ENCODE results near the gene OLFM2. TPM values are rescaled to one million over a fixed set of nuclear protein-coding genes. Genes with fewer than 3 reads are reported as not detected.
A peak's percentile ranks its signal among the peaks of the same experiment; 100 is the strongest.
"Not testable (repeated sequence)": the region's sequence is repeated elsewhere in the genome, so short reads cannot be mapped to it uniquely, and the experiment has no call there.

Gene OLFM2
- total RNA-seq, 1 donor from 2014 or later: 33.1 TPM

DNA sequence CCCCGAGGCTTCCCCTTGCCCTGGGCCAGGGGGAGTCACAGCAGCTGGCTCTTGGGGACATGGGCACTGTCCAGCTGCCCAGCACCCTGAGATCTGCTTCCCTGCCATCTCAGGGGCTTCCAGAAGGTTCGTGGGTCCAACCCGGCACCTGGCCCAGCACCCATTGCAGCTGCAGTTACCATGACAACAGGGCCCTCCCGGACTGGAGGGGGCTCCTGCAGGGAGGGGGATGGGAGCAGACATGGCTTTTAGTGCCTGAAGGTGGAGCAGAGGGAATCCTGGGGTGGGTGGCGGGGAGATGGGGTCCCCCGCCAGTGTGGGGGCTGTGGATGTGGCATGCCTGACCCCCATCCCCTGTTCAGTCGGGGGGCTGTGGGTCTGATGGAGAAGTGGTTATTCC lies 86.5 kb downstream of the OLFM2 start:
- Mint-ChIP-seq H3K27ac (no peak overlapping the region), H3K27me3 (no peaks in the 10 kb centered on the region), H3K4me3 (no peak overlapping the region), H3K36me3 (peaks cover 7% of the 10 kb centered on the region), H3K9me3 (no peaks in the 10 kb centered on the region), H3K4me1 (ENCODE audit: unreplicated experiment) (no peaks in the 10 kb centered on the region)
- DNase-seq (ENCODE audit: extremely low spot score, unreplicated experiment): no peak
- TF ChIP-seq, protein P1, sequence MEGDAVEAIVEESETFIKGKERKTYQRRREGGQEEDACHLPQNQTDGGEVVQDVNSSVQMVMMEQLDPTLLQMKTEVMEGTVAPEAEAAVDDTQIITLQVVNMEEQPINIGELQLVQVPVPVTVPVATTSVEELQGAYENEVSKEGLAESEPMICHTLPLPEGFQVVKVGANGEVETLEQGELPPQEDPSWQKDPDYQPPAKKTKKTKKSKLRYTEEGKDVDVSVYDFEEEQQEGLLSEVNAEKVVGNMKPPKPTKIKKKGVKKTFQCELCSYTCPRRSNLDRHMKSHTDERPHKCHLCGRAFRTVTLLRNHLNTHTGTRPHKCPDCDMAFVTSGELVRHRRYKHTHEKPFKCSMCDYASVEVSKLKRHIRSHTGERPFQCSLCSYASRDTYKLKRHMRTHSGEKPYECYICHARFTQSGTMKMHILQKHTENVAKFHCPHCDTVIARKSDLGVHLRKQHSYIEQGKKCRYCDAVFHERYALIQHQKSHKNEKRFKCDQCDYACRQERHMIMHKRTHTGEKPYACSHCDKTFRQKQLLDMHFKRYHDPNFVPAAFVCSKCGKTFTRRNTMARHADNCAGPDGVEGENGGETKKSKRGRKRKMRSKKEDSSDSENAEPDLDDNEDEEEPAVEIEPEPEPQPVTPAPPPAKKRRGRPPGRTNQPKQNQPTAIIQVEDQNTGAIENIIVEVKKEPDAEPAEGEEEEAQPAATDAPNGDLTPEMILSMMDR (conservative IDR thresholded peaks at IDR 0.05): no peak

- DNase-seq (ENCODE audit: extremely low spot score, unreplicated experiment): no peak
- H3K27me3 Mint-ChIP-seq: no peaks in the 10 kb centered on the region
- no peak overlapping the region for H3K4me3 Mint-ChIP-seq
- H3K27ac Mint-ChIP-seq: no peak overlapping the region
- H3K4me1 Mint-ChIP-seq (ENCODE audit: unreplicated experiment): no peaks in the 10 kb centered on the region
- TF ChIP-seq, protein P1 (conservative IDR thresholded peaks at IDR 0.05): no peak
- no peaks in the 10 kb centered on the region for H3K9me3 Mint-ChIP-seq
- peaks cover 1% of the 10 kb centered on the region for H3K36me3 Mint-ChIP-seq
Observed at GRCh38 chr19:9848762-9849161, 87.6 kb downstream of the OLFM2 start.

- peaks cover 4% of the 10 kb centered on the region for H3K36me3 Mint-ChIP-seq
- no peak overlapping the region for H3K4me3 Mint-ChIP-seq
- H3K27ac Mint-ChIP-seq: no peak overlapping the region
- DNase-seq (ENCODE audit: extremely low spot score, unreplicated experiment): no peak
- TF ChIP-seq, protein P1 (conservative IDR thresholded peaks at IDR 0.05): peak; percentile 70
- no peaks in the 10 kb centered on the region for H3K27me3 Mint-ChIP-seq
- no peaks in the 10 kb centered on the region for H3K4me1 Mint-ChIP-seq (ENCODE audit: unreplicated experiment)
- H3K9me3 Mint-ChIP-seq: no peaks in the 10 kb centered on the region
Observed at GRCh38 chr19:9848060-9848459, 88.3 kb downstream of the OLFM2 start.

DNA sequence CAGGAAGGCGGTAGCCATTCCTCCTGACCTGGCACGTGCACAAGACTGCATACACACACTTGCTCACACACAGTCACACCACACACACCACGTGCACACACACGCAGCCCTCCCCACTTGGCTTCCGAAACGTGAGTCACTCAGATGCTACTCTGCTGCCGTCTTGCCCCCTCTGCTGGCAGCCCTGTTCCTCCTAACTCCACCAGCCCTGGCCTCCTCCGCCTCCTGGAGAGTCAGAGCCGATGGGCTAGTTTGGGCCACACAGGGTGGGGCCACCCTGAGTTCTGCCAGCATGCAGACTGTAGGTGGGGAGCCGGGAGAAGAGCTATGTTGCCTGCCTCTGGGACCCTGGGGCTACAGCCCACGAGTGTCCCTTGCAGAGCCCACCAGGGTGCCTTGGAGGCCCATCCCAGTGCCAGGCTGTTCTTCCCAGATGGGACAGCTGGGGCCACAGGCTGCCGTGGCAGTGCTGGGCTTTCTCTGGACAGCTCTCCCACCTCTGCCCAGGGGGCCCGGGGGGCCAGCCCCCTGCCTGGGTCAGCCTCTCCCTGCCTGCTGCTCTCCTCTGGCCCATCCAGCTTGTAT lies 89.1 kb downstream of the OLFM2 start:
- TF ChIP-seq, protein P1 (conservative IDR thresholded peaks at IDR 0.05): peak; percentile 58
- no peak overlapping the region for H3K27ac Mint-ChIP-seq
- H3K9me3 Mint-ChIP-seq: no peaks in the 10 kb centered on the region
- DNase-seq (ENCODE audit: extremely low spot score, unreplicated experiment): no peak
- H3K36me3 Mint-ChIP-seq: peaks cover 4% of the 10 kb centered on the region
- H3K27me3 Mint-ChIP-seq: no peaks in the 10 kb centered on the region
- H3K4me3 Mint-ChIP-seq: no peak overlapping the region
- no peaks in the 10 kb centered on the region for H3K4me1 Mint-ChIP-seq (ENCODE audit: unreplicated experiment)

DNA sequence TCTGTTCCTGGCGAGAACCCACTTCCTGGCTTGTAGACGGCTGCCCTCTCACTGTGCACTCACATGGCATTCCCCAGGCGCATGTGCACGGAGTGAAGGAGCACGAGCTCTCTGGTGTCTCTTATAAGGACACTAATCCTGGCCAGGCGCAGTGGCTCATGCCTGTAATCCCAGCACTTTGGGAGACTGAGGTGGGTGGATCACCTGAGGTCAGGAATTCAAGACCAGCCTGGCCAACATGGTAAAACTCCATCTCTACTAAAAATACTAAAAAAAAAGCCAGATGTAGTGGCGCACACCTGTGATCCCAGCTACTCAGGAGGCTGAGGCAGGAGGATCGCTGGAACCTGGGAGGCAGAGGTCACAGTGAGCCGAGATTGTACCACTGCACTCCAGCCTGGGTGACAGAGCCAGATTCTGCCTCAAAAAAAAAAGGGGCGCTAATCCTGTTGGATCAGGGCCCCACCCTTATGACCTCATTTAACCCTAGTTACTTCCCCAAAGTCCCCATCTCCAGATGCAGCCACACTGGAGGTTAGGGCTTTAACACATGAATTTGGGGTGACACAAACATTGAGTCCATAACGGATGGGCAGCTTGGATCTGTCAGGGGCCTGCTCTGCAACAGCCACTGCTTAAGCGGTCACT lies 92.6 kb downstream of the OLFM2 start:
- not testable (repeated sequence) for H3K27me3 Mint-ChIP-seq; DNase-seq (ENCODE audit: extremely low spot score, unreplicated experiment); H3K4me1 Mint-ChIP-seq (ENCODE audit: unreplicated experiment); H3K4me3 Mint-ChIP-seq; H3K27ac Mint-ChIP-seq; H3K9me3 Mint-ChIP-seq
- H3K36me3 Mint-ChIP-seq: peaks cover 12% of the 10 kb centered on the region

- TF ChIP-seq, protein P1 (conservative IDR thresholded peaks at IDR 0.05): no peak
- peaks cover 12% of the 10 kb centered on the region for H3K36me3 Mint-ChIP-seq
Observed at GRCh38 chr19:9842834-9843625, 93.3 kb downstream of the OLFM2 start.

More at GRCh38 chr19:9842834-9843625, 93.3 kb downstream of the OLFM2 start:
- Mint-ChIP-seq H3K4me3 (no peak overlapping the region), H3K27me3 (no peaks in the 10 kb centered on the region), H3K9me3 (no peaks in the 10 kb centered on the region), H3K27ac (no peak overlapping the region), H3K4me1 (ENCODE audit: unreplicated experiment) (no peaks in the 10 kb centered on the region)
- no peak for DNase-seq (ENCODE audit: extremely low spot score, unreplicated experiment)

All from type B pancreatic cell (in vitro differentiated cells).